Skeletal muscle tissue (tissue), 4 donors: Measurements from ENCODE around the gene TAS2R1. TPM values are rescaled to one million over a fixed set of nuclear protein-coding genes. Genes with fewer than 3 reads are reported as not detected.

ENCODE experiments used
- H3K27ac ChIP-seq: one replicate; pipeline ENCODE4 v1.7.0; 2013; ENCODE audit warnings: mild to moderate bottlenecking, low read depth, low read length, inconsistent platforms
- H3K27me3 ChIP-seq, 3 donors: one replicate each; pipeline ENCODE4 v1.7.0; 2013; ENCODE audit warnings: low read length in 3 of 3; ENCODE audit not compliant: control insufficient read depth in 3 of 3, insufficient read depth in 3 of 3
- H3K36me3 ChIP-seq, 3 donors: one replicate each; pipeline ENCODE4 v1.7.0; 2013; ENCODE audit warnings: low read length in 3 of 3; ENCODE audit not compliant: control insufficient read depth in 3 of 3, insufficient read depth in 3 of 3
- H3K4me1 ChIP-seq, 3 donors: one replicate each; pipeline ENCODE4 v1.7.0; 2013; ENCODE audit warnings: low read length in 3 of 3, mild to moderate bottlenecking in 3 of 3; ENCODE audit not compliant: control insufficient read depth in 3 of 3, insufficient read depth in 3 of 3
- H3K4me3 ChIP-seq, 3 donors: one replicate each; pipeline ENCODE4 v1.7.0; 2013; ENCODE audit warnings: low read length in 3 of 3
- H3K9ac ChIP-seq, 3 donors: one replicate each; pipeline ENCODE4 v1.7.0; 2013; ENCODE audit warnings: low read length in 3 of 3, mild to moderate bottlenecking in 3 of 3, moderate library complexity in 2 of 3, low read depth in 1 of 3
- H3K9me3 ChIP-seq, 3 donors: one replicate each; pipeline ENCODE4 v1.7.0; 2013; ENCODE audit warnings: low read length in 3 of 3; ENCODE audit not compliant: control insufficient read depth in 3 of 3
- total RNA-seq: library from RNA; depleted of rRNA; stranded (reverse); fragments of >200 nt; gene quantifications from one replicate; pipeline ENCODE4 v1.2.3, GENCODE V29; 2014
- donor health status: Osteomylitis.

TAS2R1 gene, protein sequence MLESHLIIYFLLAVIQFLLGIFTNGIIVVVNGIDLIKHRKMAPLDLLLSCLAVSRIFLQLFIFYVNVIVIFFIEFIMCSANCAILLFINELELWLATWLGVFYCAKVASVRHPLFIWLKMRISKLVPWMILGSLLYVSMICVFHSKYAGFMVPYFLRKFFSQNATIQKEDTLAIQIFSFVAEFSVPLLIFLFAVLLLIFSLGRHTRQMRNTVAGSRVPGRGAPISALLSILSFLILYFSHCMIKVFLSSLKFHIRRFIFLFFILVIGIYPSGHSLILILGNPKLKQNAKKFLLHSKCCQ
- not detected for total RNA-seq

GRCh38 chr5:9630251-9630650 is at the start of gene TAS2R1:
TSS of gene TAS2R1 (minus strand) at chr5:9630351. CDS start at chr5:9630032, 319 bp downstream.
- Histone ChIP-seq H3K9ac (no peak within 1 kb of the TSS), H3K9me3 (peaks cover 0 to 2% (median 0%) of the 10 kb centered on the region in 3 donors), H3K4me1 (no peaks in the 10 kb centered on the region)

GRCh38 chr5:9670371-9670770 is 40.2 kb upstream of the TAS2R1 start:
- H3K4me3 ChIP-seq = no peak overlapping the region
- no peaks in the 10 kb centered on the region for H3K36me3 ChIP-seq
- peaks cover 0 to 2% (median 0%) of the 10 kb centered on the region in 3 donors for H3K9me3 ChIP-seq
- no peaks in the 10 kb centered on the region for H3K27me3 ChIP-seq
- H3K27ac ChIP-seq = no peak overlapping the region
- no peak overlapping the region for H3K9ac ChIP-seq
- H3K4me1 ChIP-seq = no peaks in the 10 kb centered on the region

More at GRCh38 chr5:9630251-9630650, at the start of gene TAS2R1:
- no peak within 1 kb of the TSS for H3K27ac ChIP-seq
- H3K4me3 ChIP-seq = no peak within 1 kb of the TSS
- no peaks in the 10 kb centered on the region for H3K36me3 ChIP-seq
- H3K27me3 ChIP-seq = no peaks in the 10 kb centered on the region

DNA sequence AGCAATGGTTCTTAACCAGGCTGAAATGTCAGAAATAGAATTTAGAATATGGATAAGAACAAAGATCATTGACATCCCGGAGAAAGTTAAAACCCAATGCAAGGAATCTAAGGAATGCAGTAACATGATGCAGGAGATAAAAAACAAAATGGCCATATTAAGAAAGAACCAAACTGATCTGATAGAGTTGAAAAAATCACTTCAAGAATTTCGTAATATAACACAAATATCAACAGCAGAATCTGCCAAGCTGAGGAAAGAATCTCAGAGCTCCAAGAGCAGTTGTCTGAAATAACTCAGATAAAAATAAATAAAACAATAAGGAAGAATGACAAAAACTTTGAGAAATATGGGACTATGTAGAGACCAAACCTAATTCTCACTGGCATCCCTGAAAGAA is 37.8 kb upstream of the TAS2R1 start:
- H3K4me1 ChIP-seq = no peaks in the 10 kb centered on the region
- no peak overlapping the region for H3K4me3 ChIP-seq
- H3K9ac ChIP-seq = no peak overlapping the region
- peaks cover 0 to 2% (median 0%) of the 10 kb centered on the region in 3 donors for H3K9me3 ChIP-seq
- H3K27me3 ChIP-seq = no peaks in the 10 kb centered on the region
- H3K36me3 ChIP-seq = no peaks in the 10 kb centered on the region
- no peak overlapping the region for H3K27ac ChIP-seq

DNA sequence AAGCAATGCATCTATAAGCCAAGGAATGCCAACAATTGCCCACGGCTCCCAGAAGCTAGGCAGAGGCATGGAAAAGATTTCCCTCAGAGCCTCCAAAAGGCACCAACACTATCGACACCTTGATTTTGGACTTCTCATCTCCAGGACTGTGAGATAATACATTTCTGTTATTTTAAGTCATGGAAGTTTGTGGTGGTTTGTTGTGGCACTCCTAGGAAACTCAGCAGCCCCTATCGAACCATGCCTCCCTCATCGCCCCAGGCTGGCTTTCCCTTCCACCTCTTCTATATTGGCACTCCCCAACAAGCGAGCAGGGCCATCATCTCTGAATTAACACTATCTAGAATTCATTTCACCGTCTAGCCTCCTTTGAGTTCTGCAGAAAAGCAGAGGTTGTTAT is 33.7 kb upstream of the TAS2R1 start:
- Histone ChIP-seq H3K36me3 (no peaks in the 10 kb centered on the region), H3K27me3 (no peaks in the 10 kb centered on the region), H3K27ac (no peak overlapping the region), H3K9me3 (peaks cover 0 to 6% (median 4%) of the 10 kb centered on the region in 3 donors), H3K4me1 (no peaks in the 10 kb centered on the region), H3K4me3 (no peak overlapping the region), H3K9ac (no peak overlapping the region)

DNA sequence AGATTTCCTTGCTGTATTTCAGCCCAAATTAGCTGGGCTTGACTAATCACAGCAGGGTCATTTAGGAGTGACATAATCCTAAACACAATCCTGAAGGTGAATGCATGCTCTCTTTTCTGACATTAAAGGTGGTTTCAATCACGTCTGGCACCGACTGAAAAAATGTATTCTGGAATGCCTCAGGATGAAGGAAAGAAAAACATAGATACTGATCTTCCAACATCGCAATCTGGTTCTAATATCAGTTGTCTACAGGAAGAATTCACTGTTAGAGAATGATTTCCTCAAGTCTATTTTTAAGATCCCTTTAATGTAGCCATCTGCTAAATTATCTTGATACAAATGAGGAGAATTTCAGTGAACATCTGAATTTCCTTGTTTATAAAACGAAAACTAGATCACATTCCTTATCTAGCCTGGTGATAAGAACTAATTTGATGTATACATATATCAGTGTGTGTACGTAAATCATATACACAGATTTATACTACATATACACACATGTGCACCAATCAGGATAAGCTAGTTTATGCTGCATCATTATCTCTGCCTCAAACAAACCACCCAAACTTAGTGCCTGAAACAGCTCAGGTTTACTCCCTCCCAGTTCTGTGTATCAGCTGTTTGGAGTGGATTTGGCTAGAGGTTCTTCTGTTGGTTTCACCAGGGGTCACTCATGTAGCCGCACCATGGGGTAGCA is 31.3 kb upstream of the TAS2R1 start:
- H3K27ac ChIP-seq = no peak overlapping the region
- no peak overlapping the region for H3K4me3 ChIP-seq
- H3K27me3 ChIP-seq = no peaks in the 10 kb centered on the region
- H3K9ac ChIP-seq = no peak overlapping the region
- H3K9me3 ChIP-seq = peaks cover 0 to 6% (median 4%) of the 10 kb centered on the region in 3 donors
- no peaks in the 10 kb centered on the region for H3K4me1 ChIP-seq
- no peaks in the 10 kb centered on the region for H3K36me3 ChIP-seq

- no peak overlapping the region for H3K27ac ChIP-seq
- H3K9me3 ChIP-seq = peaks cover 0 to 6% (median 4%) of the 10 kb centered on the region in 3 donors
- no peaks in the 10 kb centered on the region for H3K36me3 ChIP-seq
- no peaks in the 10 kb centered on the region for H3K27me3 ChIP-seq
- H3K4me3 ChIP-seq = no peak overlapping the region
- H3K4me1 ChIP-seq = no peaks in the 10 kb centered on the region
- H3K9ac ChIP-seq = no peak overlapping the region
Measured at GRCh38 chr5:9658706-9659105, 28.6 kb upstream of the TAS2R1 start.

DNA sequence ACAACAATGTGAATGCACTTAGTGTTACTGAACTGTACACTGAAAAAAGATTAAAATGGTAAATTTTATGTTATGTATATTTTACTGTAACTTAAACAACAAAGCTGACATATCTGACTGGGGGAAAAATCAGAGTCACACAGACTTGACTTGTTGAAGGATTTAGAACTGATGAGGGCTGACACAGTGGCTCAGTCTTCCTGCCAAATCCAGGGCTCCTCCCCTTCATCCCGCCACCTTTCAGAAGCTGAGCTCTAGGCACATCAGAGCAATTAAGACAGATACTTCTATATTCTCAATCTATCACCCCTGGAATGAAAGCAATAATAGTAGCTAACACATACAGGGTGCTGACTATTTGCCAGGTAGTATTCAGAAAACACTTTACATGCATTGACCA is 27.7 kb upstream of the TAS2R1 start:
- Histone ChIP-seq H3K9me3 (peaks cover 0 to 6% (median 4%) of the 10 kb centered on the region in 3 donors), H3K9ac (no peak overlapping the region), H3K27ac (no peak overlapping the region), H3K4me1 (no peaks in the 10 kb centered on the region), H3K36me3 (no peaks in the 10 kb centered on the region), H3K4me3 (no peak overlapping the region), H3K27me3 (no peaks in the 10 kb centered on the region)

DNA sequence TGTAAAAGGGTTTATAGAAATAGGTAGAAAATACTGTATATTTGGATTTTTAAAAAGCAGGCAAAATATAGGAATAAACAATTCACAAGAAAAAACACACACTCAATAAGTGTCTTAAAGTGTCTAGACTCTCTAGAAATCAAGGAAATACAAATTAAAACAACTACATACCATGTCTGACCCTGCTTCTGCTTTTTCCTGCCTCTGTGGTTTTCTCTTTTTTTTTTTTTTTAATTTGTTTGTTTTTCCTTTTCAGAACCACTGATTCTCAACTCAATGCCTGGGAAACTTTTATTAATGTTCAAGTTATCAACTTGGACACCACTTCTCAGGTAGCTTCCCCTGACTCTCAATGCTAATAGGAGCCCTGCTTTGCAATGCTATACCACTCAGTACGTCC is 25.5 kb upstream of the TAS2R1 start:
- no peaks in the 10 kb centered on the region for H3K27me3 ChIP-seq
- peaks cover 0 to 3% (median 3%) of the 10 kb centered on the region in 3 donors for H3K9me3 ChIP-seq

GRCh38 chr5:9654886-9655285 is 24.7 kb upstream of the TAS2R1 start:
- Histone ChIP-seq H3K9ac (no peak overlapping the region), H3K27ac (no peak overlapping the region), H3K9me3 (no peaks in the 10 kb centered on the region), H3K4me1 (no peaks in the 10 kb centered on the region), H3K4me3 (no peak overlapping the region), H3K27me3 (no peaks in the 10 kb centered on the region), H3K36me3 (no peaks in the 10 kb centered on the region)

More for the DNA sequence above, 25.5 kb upstream of the TAS2R1 start:
- H3K4me3 ChIP-seq = no peak overlapping the region
- H3K4me1 ChIP-seq = no peaks in the 10 kb centered on the region
- no peak overlapping the region for H3K9ac ChIP-seq
- no peak overlapping the region for H3K27ac ChIP-seq
- H3K36me3 ChIP-seq = no peaks in the 10 kb centered on the region

DNA sequence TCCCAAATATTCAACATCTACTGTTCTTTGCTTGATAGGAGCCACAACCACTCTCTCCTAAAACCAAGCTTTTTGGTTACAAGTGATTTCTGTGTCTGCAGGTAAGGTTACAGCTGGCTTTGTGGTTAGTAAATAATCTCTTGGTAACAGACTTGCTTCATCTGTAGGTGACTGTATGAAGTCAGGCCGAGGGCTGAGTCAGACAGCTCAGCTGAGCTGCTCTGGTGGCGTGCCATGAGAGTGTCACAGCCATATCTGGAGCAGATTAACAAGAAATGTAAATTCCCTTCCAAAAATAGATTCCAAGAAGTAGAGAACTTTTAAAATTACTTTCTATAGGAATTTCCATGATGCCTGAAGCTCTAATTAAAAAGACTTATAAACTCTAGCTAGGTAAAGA is 23.7 kb upstream of the TAS2R1 start:
- Histone ChIP-seq H3K9ac (no peak overlapping the region), H3K27me3 (no peaks in the 10 kb centered on the region), H3K36me3 (no peaks in the 10 kb centered on the region), H3K27ac (no peak overlapping the region), H3K9me3 (no peaks in the 10 kb centered on the region), H3K4me3 (no peak overlapping the region), H3K4me1 (no peaks in the 10 kb centered on the region)
